NCI-H2029 (cell line): ENCODE results near the gene PLCXD1.
"Not testable (repeated sequence)": the region's sequence is repeated elsewhere in the genome, so short reads cannot be mapped to it uniquely, and the experiment has no call there.

Source experiments
- DNase-seq: peaks from one replicate; lab custom pipeline; 2025; lab: John Stamatoyannopoulos, UW

PLCXD1 gene

GRCh38 chrX:262381-262909, 18.7 kb upstream of the PLCXD1 start:
- DNase-seq: no peak

- not testable (repeated sequence) for DNase-seq
Measured at GRCh38 chrX:264006-264405, 17.2 kb upstream of the PLCXD1 start.

DNA sequence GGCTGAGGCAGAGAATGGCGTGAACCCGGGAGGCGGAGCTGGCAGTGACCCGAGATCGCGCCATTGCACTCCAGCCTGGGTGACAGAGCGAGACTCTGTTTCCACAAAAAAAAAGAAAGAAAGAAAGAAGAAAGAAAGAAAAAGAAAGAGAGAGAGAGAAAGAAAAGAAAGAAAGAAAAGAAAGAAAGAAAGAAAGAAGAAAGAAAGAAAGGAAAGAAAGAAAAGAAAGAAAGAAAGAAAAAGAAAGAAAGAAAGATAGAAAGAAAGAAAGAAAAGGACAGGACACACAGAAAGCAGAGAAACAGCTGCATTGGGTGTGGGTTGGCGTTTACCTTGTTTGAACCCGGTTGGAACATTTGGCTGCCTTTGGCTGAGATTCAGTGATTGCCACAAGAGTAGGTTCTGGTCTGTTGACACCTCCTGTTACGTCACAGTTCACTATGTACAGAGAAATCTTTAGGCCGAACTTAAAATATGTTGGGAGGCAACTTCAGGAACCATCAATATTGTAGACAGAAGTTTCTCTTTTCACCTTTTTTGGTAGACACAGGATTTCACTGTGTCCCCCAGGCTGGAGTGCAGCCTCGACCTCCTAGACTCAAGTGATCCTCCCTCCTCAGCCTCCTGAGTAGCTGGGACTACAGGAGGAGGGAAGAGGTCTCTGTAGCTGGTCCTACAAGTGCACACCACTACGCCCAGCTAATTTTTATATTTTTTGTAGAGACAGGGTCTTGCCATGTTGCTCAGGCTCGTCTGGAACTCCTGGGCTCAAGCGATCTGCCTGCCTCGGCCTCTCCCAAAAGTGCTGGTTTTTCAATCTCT, 16.3 kb upstream of the PLCXD1 start:
- DNase-seq: no peak

DNA sequence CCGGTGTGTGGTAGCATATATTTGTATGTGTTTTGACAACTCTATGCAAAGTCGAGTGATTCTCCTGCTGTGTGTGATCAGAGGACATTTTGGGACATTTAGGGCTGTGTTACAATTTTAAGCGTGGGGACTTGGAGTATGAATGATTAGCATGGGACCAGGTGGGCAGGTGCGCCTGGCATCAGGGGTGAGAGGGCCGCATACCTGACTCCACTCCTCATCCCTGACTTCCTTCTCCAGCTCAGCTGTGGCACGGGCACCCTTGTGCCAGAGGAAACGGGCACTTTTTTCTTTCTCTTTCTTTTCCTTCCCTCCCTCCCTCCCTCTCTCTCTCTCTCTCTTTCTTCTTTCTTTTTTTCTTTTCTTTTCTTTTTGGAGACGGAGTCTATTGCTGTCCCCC, 15.7 kb upstream of the PLCXD1 start:
- DNase-seq: no peak

DNA sequence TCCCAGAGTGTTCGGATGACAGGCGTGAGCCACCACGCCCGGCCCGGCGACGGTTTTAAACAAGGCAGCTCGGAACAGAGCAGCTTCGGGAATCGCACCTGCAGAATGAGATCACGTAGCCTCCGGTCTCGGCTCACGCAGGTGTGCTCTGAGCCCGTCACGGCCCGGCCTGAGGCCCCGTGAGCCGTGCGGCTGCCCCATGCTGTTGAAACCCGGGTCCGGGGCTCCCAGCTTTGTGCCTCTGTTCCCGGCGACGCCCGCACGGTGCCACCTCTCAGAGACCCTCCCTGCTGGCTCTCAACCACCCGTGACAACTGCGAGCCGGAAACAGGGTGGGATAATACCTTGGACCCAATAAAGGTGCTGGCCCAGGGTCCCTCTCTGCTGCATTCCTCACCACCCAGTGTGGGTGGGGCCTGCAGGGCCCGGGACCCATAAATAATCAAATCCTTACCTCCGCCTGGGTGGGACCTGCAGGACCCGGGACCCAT, 13.4 kb upstream of the PLCXD1 start:
- DNase-seq: no peak

DNA sequence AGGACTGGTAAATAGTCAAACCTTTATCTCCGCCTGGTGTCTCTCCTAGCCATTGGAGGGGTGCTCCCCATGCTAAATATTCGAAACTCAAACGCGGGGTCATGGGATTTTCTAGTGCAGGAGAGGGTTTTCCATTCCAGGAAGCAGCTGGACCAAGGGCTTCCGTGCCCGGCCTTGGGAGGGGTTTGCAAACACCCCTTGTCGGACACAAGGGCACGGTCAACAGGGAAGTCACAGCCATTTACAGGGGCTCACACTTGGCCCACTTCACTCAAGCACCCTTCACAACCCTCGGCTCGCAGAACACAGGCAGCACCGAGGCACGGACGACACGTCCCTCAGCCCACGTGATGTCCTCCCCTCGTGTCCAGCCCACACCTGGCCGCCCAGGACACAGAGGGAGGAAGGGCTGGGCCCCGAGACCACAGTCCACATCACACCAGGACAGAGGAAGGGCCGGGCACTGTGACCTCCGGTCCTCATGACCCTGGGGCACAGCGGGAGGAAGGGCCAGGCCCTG, 10.3 kb upstream of the PLCXD1 start:
- no peak for DNase-seq

DNA sequence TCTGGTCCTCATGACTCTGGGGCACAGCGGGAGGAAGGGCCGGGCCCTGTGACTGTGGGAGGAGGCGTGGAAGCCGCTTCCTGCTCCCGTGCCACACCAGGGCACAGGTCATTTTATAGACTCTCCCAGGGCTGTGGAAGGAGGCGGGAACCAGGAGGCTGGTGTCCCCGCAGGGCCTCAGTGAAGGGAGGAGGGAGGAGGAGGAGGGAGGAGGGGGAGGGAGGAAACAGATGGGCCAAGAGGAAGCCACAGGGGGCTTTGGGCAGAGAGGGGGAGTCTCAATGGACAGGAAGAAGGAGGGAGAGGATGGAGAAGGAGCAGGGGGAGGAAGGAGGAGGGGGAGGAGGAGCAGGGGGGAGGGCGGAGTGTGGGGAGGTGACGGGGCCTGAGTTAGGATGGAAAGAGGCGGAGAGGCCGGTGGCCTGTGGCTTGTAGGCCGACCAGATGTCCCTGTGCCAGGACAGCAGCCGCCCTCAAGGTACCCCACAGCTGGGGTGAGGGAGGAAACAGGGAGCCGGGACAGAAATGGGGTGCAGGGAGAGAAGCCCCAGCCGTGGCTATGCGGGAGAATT, 6.2 kb upstream of the PLCXD1 start:
- no peak for DNase-seq

DNA sequence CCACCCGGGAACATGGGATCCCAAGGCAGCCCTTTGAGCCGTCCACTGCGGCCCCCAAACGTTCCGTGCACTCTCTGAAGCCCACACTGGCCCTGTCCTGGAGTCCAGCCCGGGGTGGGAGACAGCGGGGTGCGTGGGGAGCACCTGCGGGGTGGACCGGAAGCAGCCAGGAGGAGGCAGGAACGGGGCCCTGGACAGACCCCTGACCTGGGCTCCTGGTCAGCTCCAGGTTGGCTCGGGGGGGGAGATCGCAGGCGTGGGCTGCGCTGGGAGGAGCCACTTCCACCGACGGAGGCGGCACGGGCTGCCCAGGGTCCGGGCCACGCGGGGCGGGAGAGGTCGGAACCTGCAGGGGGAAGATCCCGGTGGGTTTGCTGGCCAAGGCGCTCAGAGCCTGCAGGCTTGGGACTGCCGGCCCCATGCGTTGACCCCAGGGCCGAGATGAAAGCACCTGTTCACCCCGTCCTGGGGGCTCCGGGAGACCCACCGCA, 5.7 kb upstream of the PLCXD1 start:
- DNase-seq: no peak

GRCh38 chrX:275967-276580, 5.1 kb upstream of the PLCXD1 start:
- DNase-seq: no peak

DNA sequence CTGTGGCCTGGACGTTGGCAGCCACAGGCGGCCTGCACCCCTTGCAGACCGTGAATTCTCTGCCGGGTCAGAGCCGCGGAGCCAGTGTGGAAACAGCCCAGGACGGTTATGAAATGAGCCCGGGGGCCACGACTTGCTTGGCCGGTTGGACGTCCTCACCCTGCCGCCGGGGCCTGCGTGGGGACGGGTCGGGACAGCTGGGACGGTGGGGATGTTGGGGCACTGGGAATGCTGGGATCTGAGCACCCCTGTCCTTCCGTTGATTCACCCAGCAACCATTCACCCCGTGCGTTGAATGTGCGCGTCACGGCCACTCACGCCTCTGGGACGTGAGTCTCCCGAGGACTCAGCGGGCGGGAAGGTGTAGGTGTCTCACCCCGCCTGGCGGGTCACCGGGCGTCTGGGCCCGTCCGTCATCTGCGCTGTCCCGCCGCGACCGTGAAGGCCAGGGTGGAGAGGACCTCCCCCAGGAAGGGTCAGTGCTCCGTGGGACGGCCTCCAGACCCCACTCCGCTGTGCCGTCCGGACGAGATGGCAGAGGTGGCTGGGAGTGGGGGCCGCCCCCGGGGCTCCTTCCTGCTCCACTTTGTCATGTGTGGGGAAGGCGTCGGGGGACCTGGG, 4.5 kb upstream of the PLCXD1 start:
- no peak for DNase-seq

GRCh38 chrX:279757-280604, 1.2 kb upstream of the PLCXD1 start:
- not testable (repeated sequence) for DNase-seq

DNA sequence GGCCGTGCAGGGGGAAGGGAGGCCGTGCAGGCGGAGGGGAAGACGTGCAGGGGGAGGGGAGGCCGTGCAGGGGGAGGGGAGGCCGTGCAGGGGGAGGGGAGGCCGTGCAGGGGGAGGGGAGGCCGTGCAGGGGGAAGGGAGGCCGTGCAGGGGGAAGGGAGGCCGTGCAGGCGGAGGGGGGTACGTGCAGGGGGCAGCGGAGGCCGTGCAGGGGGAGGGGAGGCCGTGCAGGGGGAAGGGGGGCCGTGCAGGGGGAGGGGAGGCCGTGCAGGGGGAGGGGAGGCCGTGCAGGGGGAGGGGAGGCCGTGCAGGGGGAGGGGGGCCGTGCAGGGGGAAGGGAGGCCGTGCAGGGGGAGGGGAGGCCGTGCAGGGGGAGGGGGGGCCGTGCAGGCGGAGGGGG, 459 bp upstream of the PLCXD1 start:
- not testable (repeated sequence) for DNase-seq

- DNase-seq: not testable (repeated sequence)
Measured at GRCh38 chrX:282000-282681, 960 bp downstream of the PLCXD1 start.

DNA sequence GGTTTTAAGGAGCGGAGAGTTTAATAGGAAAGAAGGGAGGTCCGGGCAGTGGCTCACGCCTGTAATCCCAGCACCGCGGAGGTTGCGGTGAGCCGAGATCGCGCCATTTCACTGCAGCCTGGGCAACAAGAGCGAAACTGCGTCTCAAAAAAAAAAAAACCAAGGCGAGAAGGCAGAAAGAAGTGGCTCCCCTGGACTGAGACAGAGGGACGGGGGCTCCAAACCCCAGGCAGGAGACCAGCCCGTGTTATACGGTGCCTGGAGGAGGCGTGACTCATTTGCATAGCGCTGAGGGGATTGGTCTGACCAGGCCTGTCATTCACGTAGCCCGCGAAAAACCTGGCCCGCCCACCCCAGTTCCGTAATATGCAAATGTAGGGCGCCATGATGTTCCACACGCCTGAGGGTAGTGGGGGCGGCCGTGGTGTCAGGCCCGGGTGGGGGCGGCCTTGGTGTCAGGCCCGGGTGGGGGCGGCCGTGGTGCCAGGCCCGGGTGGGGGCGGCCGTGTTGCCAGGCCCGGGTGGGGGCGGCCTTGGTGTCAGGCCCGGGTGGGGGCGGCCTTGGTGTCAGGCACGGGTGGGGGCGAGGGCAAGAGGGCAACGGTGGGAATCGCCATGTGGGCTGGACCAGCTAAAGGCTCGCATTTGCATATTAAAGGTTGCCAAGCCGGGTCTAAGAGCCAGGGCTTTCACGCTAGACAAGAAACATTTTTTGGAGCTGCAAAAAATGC, 2.1 kb downstream of the PLCXD1 start:
- no peak for DNase-seq

DNA sequence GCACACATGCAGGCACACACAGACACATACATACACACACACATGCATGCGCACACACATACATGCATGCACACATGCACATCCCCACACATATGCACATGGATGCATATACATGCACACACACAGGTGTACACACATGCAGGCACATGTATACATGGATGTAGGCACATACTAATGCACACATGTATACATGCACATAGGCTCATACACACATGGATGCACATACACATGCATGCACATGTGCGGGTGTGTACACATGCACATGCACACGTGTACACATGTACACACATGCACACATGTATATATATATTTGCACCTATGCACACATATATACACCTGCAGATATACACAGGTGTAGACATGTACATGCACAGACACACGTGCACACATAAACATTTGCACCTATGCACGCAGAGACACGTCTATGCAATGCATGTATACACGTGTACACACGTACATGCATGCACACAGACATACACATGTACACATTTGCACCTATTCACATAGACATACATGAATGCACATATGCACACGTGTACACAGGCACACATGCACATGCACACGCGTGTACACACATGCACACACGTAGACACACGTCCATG, 4.0 kb downstream of the PLCXD1 start:
- DNase-seq: no peak

GRCh38 chrX:287670-288069, 6.5 kb downstream of the PLCXD1 start:
- no peak for DNase-seq

- no peak for DNase-seq
Measured at GRCh38 chrX:288561-288991, 7.4 kb downstream of the PLCXD1 start.

DNA sequence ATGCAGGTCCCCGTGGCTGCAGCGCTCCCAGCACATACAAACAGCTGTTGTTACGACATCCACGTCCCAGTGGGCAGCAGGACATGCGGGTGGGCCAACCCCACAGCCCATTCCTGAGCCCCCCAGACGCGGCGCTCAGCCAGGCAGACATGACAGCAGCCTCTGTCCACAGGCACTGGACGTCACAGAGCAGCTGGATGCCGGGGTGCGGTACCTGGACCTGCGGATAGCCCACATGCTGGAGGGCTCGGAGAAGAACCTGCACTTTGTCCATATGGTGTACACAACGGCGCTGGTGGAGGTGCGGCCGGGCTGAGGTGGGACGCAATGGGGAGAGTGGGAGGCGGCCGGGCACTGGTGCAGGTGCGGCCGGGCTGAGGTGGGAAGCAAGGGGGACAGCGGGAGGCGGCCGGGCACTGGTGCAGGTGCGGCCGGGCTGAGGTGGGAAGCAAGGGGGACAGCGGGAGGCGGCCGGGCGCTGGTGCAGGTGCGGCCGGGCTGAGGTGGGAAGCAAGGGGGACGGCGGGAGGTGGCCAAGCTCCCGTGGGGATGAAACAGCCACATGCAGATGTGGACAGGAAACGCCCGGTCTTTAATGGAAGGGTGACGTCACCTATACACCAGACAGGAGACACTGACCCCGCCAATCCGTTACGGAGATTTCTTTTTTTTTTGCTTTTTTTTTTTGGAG, 9.4 kb downstream of the PLCXD1 start:
- no peak for DNase-seq

- DNase-seq: no peak
Measured at GRCh38 chrX:291411-291901, 10.3 kb downstream of the PLCXD1 start.
